ENCODE measurements around the gene HDHD3. TPM values are rescaled to one million over a fixed set of nuclear protein-coding genes. Genes with fewer than 3 reads are reported as not detected.
"Not testable (repeated sequence)": the region's sequence is repeated elsewhere in the genome, so short reads cannot be mapped to it uniquely, and the experiment has no call there.

Gene HDHD3
- total and polyA plus RNA-seq, 3 experiments from 2014 or later = 11.9 to 39.6 (median 14.3) TPM

DNA sequence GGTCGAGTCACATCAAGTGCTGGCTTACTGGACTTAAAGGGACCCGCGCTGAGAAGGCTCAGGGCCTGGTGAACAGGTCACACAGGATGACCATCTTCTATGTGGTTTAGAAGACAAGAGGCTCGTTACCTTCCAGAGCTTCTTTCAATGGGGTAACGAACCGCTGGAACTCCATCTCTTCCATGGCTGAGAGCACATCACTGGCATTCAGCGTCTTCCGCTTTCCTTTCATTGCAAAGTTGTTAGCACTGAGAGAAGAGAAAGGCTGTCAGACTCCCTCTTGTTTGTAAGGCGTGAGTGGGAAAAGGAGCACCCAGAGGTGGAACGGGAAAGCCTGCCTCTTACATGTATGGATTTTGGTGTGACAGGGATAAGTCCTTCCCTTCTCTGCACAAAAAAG, 32.7 kb upstream of the HDHD3 start:
- POLR2A ChIA-PET = interaction anchor here (0.9 to 2.5 kb wide), 8 partner anchors 8 to 170 kb away, joined by 3 to 19 read pairs (median 8); partner anchors contain the start of genes ALAD, CDC26, HDHD3 and PRPF4

DNA sequence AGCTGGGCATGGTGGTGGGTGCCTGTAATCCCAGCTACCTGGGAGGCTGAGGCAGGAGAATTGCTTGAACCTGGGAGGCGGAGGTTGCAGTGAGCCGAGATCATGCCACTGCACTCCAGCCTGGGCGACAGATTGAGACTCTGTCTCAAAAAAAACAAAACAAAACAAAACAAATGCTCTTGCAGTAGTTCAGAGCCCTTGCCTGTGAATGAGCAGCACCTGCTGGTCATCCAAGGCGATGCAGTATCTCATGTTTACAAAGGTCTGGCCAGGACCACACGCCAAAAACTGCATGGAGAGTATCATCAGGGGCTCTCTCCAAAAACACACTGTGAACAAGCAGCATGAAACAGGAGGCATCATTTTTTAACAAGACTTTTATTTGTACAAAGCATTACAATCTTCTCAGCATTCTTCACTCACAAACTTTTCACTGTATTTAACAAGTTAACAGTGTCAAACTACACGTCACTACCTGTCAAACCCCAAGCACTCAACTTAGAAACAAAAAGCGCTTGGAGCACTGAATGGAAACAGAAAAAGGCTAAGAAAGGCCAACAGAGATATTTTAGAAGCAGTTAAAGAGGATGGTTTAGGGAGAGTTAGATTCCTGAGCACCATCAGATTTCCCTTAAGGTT, 30.2 kb upstream of the HDHD3 start:
- H3K27me3 ChIP-seq (ENCODE audit: insufficient read depth, low read length, poor library complexity, severe bottlenecking); H3K27me3 Mint-ChIP-seq; H3K4me3 ChIP-seq (ENCODE audit: low read length); POLR2A ChIA-PET; H3K27ac ChIP-seq (ENCODE audit: low read depth, low read length); H3K9me3 ChIP-seq (ENCODE audit: low read length); H3K36me3 ChIP-seq (ENCODE audit: insufficient read depth, low read length); H3K9me3 Mint-ChIP-seq: not testable (repeated sequence)
- Mint-ChIP-seq H3K4me3 (peak overlapping the region in 6 of 7 donors; percentile 35 to 90 (median 56)), H3K36me3 (peaks cover 0 to 38% (median 11%) of the 10 kb centered on the region in 3 donors), H3K27ac (peak overlapping the region; percentile 39 to 97 (median 90)), H3K4me1 (peaks cover 26 to 41% (median 35%) of the 10 kb centered on the region in 3 donors)
- peak; percentile 40 to 74 (median 53) for DNase-seq
- CTCF ChIA-PET = interaction anchor here (1.1 to 9.0 kb wide), 4 partner anchors 31 to 172 kb away, joined by 3 to 62 read pairs (median 5); partner anchors contain the start of genes CDC26, HDHD3, PRPF4 and WDR31
- H3K4me1 ChIP-seq (ENCODE audit: insufficient read depth, low read length) = peaks cover 20% of the 10 kb centered on the region

More for the DNA sequence above, 32.7 kb upstream of the HDHD3 start:
- Mint-ChIP-seq H3K27me3 (peaks cover 0 to 3% of the 10 kb centered on the region in 2 donors), H3K9me3 (no peaks in the 10 kb centered on the region), H3K36me3 (peaks cover 0 to 38% (median 11%) of the 10 kb centered on the region in 3 donors), H3K4me3 (peak overlapping the region; percentile 90 to 99 (median 97)), H3K4me1 (peaks cover 28 to 41% (median 34%) of the 10 kb centered on the region in 3 donors), H3K27ac (peak overlapping the region; percentile 92 to 100 (median 98))
- Histone ChIP-seq H3K36me3 (ENCODE audit: insufficient read depth, low read length) (no peaks in the 10 kb centered on the region), H3K9me3 (ENCODE audit: low read length) (no peaks in the 10 kb centered on the region), H3K4me1 (ENCODE audit: insufficient read depth, low read length) (peaks cover 20% of the 10 kb centered on the region), H3K27ac (ENCODE audit: low read depth, low read length) (peak overlapping the region; percentile 91), H3K27me3 (ENCODE audit: insufficient read depth, low read length, poor library complexity, severe bottlenecking) (no peaks in the 10 kb centered on the region), H3K4me3 (ENCODE audit: low read length) (peak overlapping the region; percentile 82)
- no peak for DNase-seq
- CTCF ChIA-PET = interaction anchor here (0.8 to 3.1 kb wide), 8 partner anchors 9 to 248 kb away, joined by 4 to 33 read pairs (median 5); partner anchors contain the start of genes ALAD, CDC26, PRPF4 and WDR31

- peaks cover 21% of the 10 kb centered on the region for H3K4me1 ChIP-seq (ENCODE audit: insufficient read depth, low read length)
- peaks cover 0 to 38% (median 11%) of the 10 kb centered on the region in 3 donors for H3K36me3 Mint-ChIP-seq
- CTCF ChIA-PET = interaction anchor here (1.1 to 9.0 kb wide), 4 partner anchors 30 to 251 kb away, joined by 3 to 62 read pairs (median 5); partner anchors contain the start of genes CDC26, HDHD3, PRPF4 and WDR31
- peak overlapping the region in 5 of 8 donors; percentile 41 to 97 (median 92) for H3K27ac Mint-ChIP-seq
- H3K36me3 ChIP-seq (ENCODE audit: insufficient read depth, low read length); DNase-seq; H3K27ac ChIP-seq (ENCODE audit: low read depth, low read length); H3K4me3 Mint-ChIP-seq; H3K9me3 ChIP-seq (ENCODE audit: low read length); POLR2A ChIA-PET; H3K9me3 Mint-ChIP-seq; H3K27me3 Mint-ChIP-seq; H3K27me3 ChIP-seq (ENCODE audit: insufficient read depth, low read length, poor library complexity, severe bottlenecking); H3K4me3 ChIP-seq (ENCODE audit: low read length): not testable (repeated sequence)
- H3K4me1 Mint-ChIP-seq = peaks cover 31 to 47% (median 40%) of the 10 kb centered on the region in 3 donors
Observed at GRCh38 chr9:113406353-113406752, 29.6 kb upstream of the HDHD3 start.

- DNase-seq = no peak
- peaks cover 0 to 21% (median 7%) of the 10 kb centered on the region in 3 donors for H3K36me3 Mint-ChIP-seq
- H3K9me3 ChIP-seq (ENCODE audit: low read length) = no peaks in the 10 kb centered on the region
- H3K9me3 Mint-ChIP-seq = no peaks in the 10 kb centered on the region
- H3K27me3 ChIP-seq (ENCODE audit: insufficient read depth, low read length, poor library complexity, severe bottlenecking) = no peaks in the 10 kb centered on the region
- H3K36me3 ChIP-seq (ENCODE audit: insufficient read depth, low read length) = no peaks in the 10 kb centered on the region
- H3K27me3 Mint-ChIP-seq = no peaks in the 10 kb centered on the region
- H3K27ac Mint-ChIP-seq = peak overlapping the region in 1 of 8 donors; percentile 4
- H3K4me1 Mint-ChIP-seq = peaks cover 30 to 49% (median 33%) of the 10 kb centered on the region in 3 donors
- peak overlapping the region in 1 of 7 donors; percentile 12 for H3K4me3 Mint-ChIP-seq
- POLR2A ChIA-PET = no interaction called here
- peaks cover 26% of the 10 kb centered on the region for H3K4me1 ChIP-seq (ENCODE audit: insufficient read depth, low read length)
- CTCF ChIA-PET = interaction anchor here (1.0 to 9.0 kb wide), 4 partner anchors 128 to 254 kb away, joined by 3 to 62 read pairs (median 16); partner anchors contain the start of genes CDC26 and PRPF4
- no peak overlapping the region for H3K4me3 ChIP-seq (ENCODE audit: low read length)
- no peak overlapping the region for H3K27ac ChIP-seq (ENCODE audit: low read depth, low read length)
Observed at GRCh38 chr9:113403646-113404045, 26.9 kb upstream of the HDHD3 start.

DNA sequence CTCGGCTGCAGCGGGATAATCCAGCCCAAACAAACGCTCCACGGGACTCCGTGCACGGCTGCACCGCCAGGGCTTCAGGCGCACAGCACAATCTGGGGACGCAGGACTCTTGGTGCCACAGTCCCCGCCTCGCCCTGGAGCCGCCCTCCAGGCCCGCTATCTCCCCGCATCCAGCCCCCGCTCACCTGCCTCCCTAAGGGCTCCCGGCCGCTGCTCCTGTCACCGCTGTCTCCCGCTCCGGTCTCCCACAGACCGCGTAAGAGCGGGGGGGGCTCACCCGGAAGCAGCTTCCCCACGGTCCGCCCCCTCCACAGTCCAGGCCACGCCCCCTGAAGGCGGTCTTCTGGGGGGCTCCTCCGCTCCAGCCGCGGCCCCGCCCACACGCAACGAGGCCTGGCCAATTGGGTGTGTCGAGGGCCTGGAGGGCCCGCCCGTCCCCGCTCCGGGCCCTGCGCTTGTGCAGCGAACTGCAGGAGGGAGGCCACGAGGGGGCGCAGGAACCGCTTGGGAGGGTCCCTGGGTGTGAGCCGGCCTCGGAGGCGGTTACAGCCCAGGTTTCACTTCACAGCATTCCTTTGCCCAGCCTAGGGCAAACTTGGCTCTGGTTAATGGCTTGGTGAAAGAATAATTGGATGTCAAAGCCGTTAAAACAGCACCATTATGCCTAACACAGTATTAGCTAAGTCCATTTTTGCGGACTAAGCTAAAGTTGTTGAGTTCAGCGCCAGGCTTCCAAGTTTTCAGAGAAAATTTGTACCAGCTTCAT, 24.4 kb upstream of the HDHD3 start, which contains the start of gene ALAD:
Gene ALAD, minus strand, starts transcription at position 258 of the 766 bp plus-strand sequence. CDS start 7,725 bp downstream, outside the sequence.
- H3K4me3 ChIP-seq (ENCODE audit: low read length) = peak within 1 kb of the TSS; percentile 82
- Mint-ChIP-seq H3K36me3 (peaks cover 0 to 7% (median 0%) of the 10 kb centered on the region in 3 donors), H3K27ac (peak within 1 kb of the TSS; percentile 69 to 96 (median 82)), H3K4me3 (peak within 1 kb of the TSS; percentile 92 to 99 (median 94)), H3K9me3 (no peaks in the 10 kb centered on the region), H3K4me1 (peaks cover 15 to 37% (median 19%) of the 10 kb centered on the region in 3 donors), H3K27me3 (peaks cover 0 to 2% of the 10 kb centered on the region in 2 donors)
- DNase-seq = peak; percentile 99 to 100 (median 100)
- H3K9me3 ChIP-seq (ENCODE audit: low read length) = no peaks in the 10 kb centered on the region
- no peaks in the 10 kb centered on the region for H3K27me3 ChIP-seq (ENCODE audit: insufficient read depth, low read length, poor library complexity, severe bottlenecking)
- no peaks in the 10 kb centered on the region for H3K36me3 ChIP-seq (ENCODE audit: insufficient read depth, low read length)
- peak within 1 kb of the TSS; percentile 44 for H3K27ac ChIP-seq (ENCODE audit: low read depth, low read length)
- POLR2A ChIA-PET = interaction anchor here (0.5 to 1.8 kb wide), 4 partner anchors 9 to 180 kb away, joined by 3 to 19 read pairs (median 4); partner anchors contain the start of genes C9orf43, POLE3 and SLC31A1
- CTCF ChIA-PET = interaction anchor here (0.6 to 9.0 kb wide), 27 partner anchors 9 to 266 kb away, joined by 3 to 62 read pairs (median 4); partner anchors contain the start of genes BSPRY, C9orf43, CDC26 and HDHD3
- H3K4me1 ChIP-seq (ENCODE audit: insufficient read depth, low read length) = peaks cover 16% of the 10 kb centered on the region

- POLR2A ChIA-PET = interaction anchor here (1.7 kb wide), 1 partner anchor 50 kb away, joined by 4 read pairs; the partner anchor contains the start of gene BSPRY
- peak overlapping the region; percentile 52 for H3K4me3 ChIP-seq (ENCODE audit: low read length)
- Mint-ChIP-seq H3K4me1 (peaks cover 19 to 37% (median 19%) of the 10 kb centered on the region in 3 donors), H3K9me3 (no peaks in the 10 kb centered on the region), H3K4me3 (peak overlapping the region; percentile 70 to 99 (median 86)), H3K36me3 (peaks cover 0 to 14% (median 3%) of the 10 kb centered on the region in 3 donors), H3K27ac (peak overlapping the region in 5 of 8 donors; percentile 24 to 70 (median 45)), H3K27me3 (peaks cover 0 to 2% of the 10 kb centered on the region in 2 donors)
- H3K27ac ChIP-seq (ENCODE audit: low read depth, low read length) = no peak overlapping the region
- no peaks in the 10 kb centered on the region for H3K36me3 ChIP-seq (ENCODE audit: insufficient read depth, low read length)
- H3K9me3 ChIP-seq (ENCODE audit: low read length) = no peaks in the 10 kb centered on the region
- no peaks in the 10 kb centered on the region for H3K27me3 ChIP-seq (ENCODE audit: insufficient read depth, low read length, poor library complexity, severe bottlenecking)
- CTCF ChIA-PET = interaction anchor here (1.2 to 2.7 kb wide), 5 partner anchors 9 to 249 kb away, joined by 3 to 33 read pairs (median 4); partner anchors contain the start of genes C9orf43, HDHD3, POLE3 and SLC31A2
- no peak for DNase-seq
- H3K4me1 ChIP-seq (ENCODE audit: insufficient read depth, low read length) = peaks cover 16% of the 10 kb centered on the region
Observed at GRCh38 chr9:113399646-113400200, 22.9 kb upstream of the HDHD3 start.

DNA sequence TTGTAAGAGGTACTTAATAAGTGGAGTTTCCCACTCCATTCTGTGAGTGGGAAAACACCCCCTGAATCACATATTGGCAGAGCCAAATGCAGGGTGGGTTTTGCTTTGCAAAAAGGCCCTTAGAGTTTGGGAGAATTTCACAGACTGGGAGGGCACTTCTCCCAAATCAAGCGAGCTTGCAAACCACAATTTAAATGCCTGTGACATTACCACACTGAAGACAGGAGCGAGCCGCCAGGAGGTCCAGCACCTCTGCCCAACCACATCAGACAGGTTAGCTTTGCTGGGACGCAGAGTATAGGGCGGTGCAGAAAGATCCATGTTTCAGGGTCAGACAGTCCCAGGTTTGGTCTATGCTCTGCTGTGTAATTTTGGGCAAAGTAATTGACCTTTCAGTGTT, 22.0 kb upstream of the HDHD3 start:
- POLR2A ChIA-PET = interaction anchor here (1.7 kb wide), 1 partner anchor 49 kb away, joined by 4 read pairs; the partner anchor contains the start of gene BSPRY
- Mint-ChIP-seq H3K4me3 (peak overlapping the region in 4 of 7 donors; percentile 78 to 92 (median 82)), H3K36me3 (peaks cover 0 to 16% (median 3%) of the 10 kb centered on the region in 3 donors), H3K4me1 (peaks cover 19 to 37% (median 19%) of the 10 kb centered on the region in 3 donors), H3K27ac (peak overlapping the region in 2 of 8 donors; percentile 17 to 38), H3K9me3 (no peaks in the 10 kb centered on the region), H3K27me3 (peaks cover 0 to 2% of the 10 kb centered on the region in 2 donors)
- no peaks in the 10 kb centered on the region for H3K36me3 ChIP-seq (ENCODE audit: insufficient read depth, low read length)
- no peak overlapping the region for H3K4me3 ChIP-seq (ENCODE audit: low read length)
- no peaks in the 10 kb centered on the region for H3K9me3 ChIP-seq (ENCODE audit: low read length)
- DNase-seq = no peak
- no peak overlapping the region for H3K27ac ChIP-seq (ENCODE audit: low read depth, low read length)
- peaks cover 16% of the 10 kb centered on the region for H3K4me1 ChIP-seq (ENCODE audit: insufficient read depth, low read length)
- CTCF ChIA-PET = interaction anchor here (1.2 to 1.5 kb wide), 2 partner anchors 8 to 259 kb away, joined by 4 read pairs; no protein-coding TSS in a partner anchor
- H3K27me3 ChIP-seq (ENCODE audit: insufficient read depth, low read length, poor library complexity, severe bottlenecking) = no peaks in the 10 kb centered on the region

Measured in CD8-positive, alpha-beta memory T cell (primary cell).